Memory B cell (primary cell): ENCODE measurements around the gene CHMP2A.
"Not testable (repeated sequence)": the region's sequence is repeated elsewhere in the genome, so short reads cannot be mapped to it uniquely, and the experiment has no call there.

Experiments used
- ATAC-seq: fragments of 150-1000 bp; cut with Tn5 transposase; 2 replicates; pipeline ENCODE4 v1.10.0; 2021; ENCODE audit warnings: low read depth, mild to moderate bottlenecking, moderate library complexity
- DNase-seq, 2 donors: peaks; one replicate each; pipeline ENCODE4 v3.0.0; 2022; ENCODE audit warnings: low spot score in 2 of 2
- H3K27ac Mint-ChIP-seq: one replicate; pipeline ENCODE4 v1.8.0; 2022; ENCODE audit warnings: mild to moderate bottlenecking, moderate library complexity, mixed read lengths
- H3K27me3 Mint-ChIP-seq: one replicate; pipeline ENCODE4 v1.8.0; 2022; ENCODE audit warnings: mixed read lengths
- H3K36me3 Mint-ChIP-seq: one replicate; pipeline ENCODE4 v1.8.0; 2022; ENCODE audit warnings: mild to moderate bottlenecking, mixed read lengths
- H3K4me1 Mint-ChIP-seq: one replicate; pipeline ENCODE4 v1.8.0; 2022; ENCODE audit warnings: mixed read lengths
- H3K4me3 Mint-ChIP-seq: one replicate; pipeline ENCODE4 v1.8.0; 2022; ENCODE audit warnings: mild to moderate bottlenecking, moderate library complexity, mixed read lengths
- H3K9me3 Mint-ChIP-seq: one replicate; pipeline ENCODE4 v1.8.0; 2022; ENCODE audit warnings: mixed read lengths

Gene CHMP2A

GRCh38 chr19:58554494-58555368, at the start of gene CHMP2A:
CHMP2A (minus strand) TSS chr19:58555105; CDS start chr19:58554212, 893 bp downstream.
- Mint-ChIP-seq H3K27ac (peak within 1 kb of the TSS; percentile 99), H3K27me3 (no peaks in the 10 kb centered on the region), H3K36me3 (peaks cover 30% of the 10 kb centered on the region), H3K9me3 (no peaks in the 10 kb centered on the region), H3K4me3 (peak within 1 kb of the TSS; percentile 99), H3K4me1 (peaks cover 51% of the 10 kb centered on the region)
- peak; percentile 95 to 97 for DNase-seq
- ATAC-seq, result peak; percentile 47

- ATAC-seq, result no peak
- Mint-ChIP-seq H3K36me3 (peaks cover 11% of the 10 kb centered on the region), H3K27me3 (no peaks in the 10 kb centered on the region), H3K9me3 (no peaks in the 10 kb centered on the region), H3K27ac (no peak overlapping the region), H3K4me3 (no peak overlapping the region), H3K4me1 (peaks cover 5% of the 10 kb centered on the region)
- no peak for DNase-seq
Observed at GRCh38 chr19:58586133-58586765, 31.3 kb upstream of the CHMP2A start.

GRCh38 chr19:58585442-58586132, 30.7 kb upstream of the CHMP2A start:
- ATAC-seq, result no peak
- DNase-seq, result no peak
- H3K36me3 Mint-ChIP-seq, result peaks cover 12% of the 10 kb centered on the region
- H3K4me3 Mint-ChIP-seq, result no peak overlapping the region
- no peak overlapping the region for H3K27ac Mint-ChIP-seq
- H3K4me1 Mint-ChIP-seq, result peaks cover 9% of the 10 kb centered on the region
- H3K9me3 Mint-ChIP-seq, result no peaks in the 10 kb centered on the region
- no peaks in the 10 kb centered on the region for H3K27me3 Mint-ChIP-seq

- no peak for DNase-seq
- no peak for ATAC-seq
- no peaks in the 10 kb centered on the region for H3K9me3 Mint-ChIP-seq
- peaks cover 9% of the 10 kb centered on the region for H3K4me1 Mint-ChIP-seq
- H3K36me3 Mint-ChIP-seq, result peaks cover 12% of the 10 kb centered on the region
- H3K27me3 Mint-ChIP-seq, result no peaks in the 10 kb centered on the region
- no peak overlapping the region for H3K4me3 Mint-ChIP-seq
- peak overlapping the region; percentile 58 for H3K27ac Mint-ChIP-seq
Observed at GRCh38 chr19:58584498-58585441, 29.9 kb upstream of the CHMP2A start.

- Mint-ChIP-seq H3K27ac (no peak overlapping the region), H3K36me3 (peaks cover 12% of the 10 kb centered on the region), H3K4me3 (no peak overlapping the region), H3K4me1 (peaks cover 22% of the 10 kb centered on the region), H3K27me3 (no peaks in the 10 kb centered on the region), H3K9me3 (no peaks in the 10 kb centered on the region)
- ATAC-seq (no peak), DNase-seq (no peak)
Observed at GRCh38 chr19:58582985-58583384, 28.1 kb upstream of the CHMP2A start.

- Mint-ChIP-seq H3K4me1 (peaks cover 24% of the 10 kb centered on the region), H3K27me3 (no peaks in the 10 kb centered on the region), H3K4me3 (no peak overlapping the region), H3K9me3 (no peaks in the 10 kb centered on the region), H3K36me3 (peaks cover 12% of the 10 kb centered on the region), H3K27ac (peak overlapping the region; percentile 31)
- ATAC-seq, result peak; percentile 96
- peak; percentile 86 to 90 for DNase-seq
Observed at GRCh38 chr19:58581227-58582141, 26.6 kb upstream of the CHMP2A start.

GRCh38 chr19:58579473-58580142, 24.7 kb upstream of the CHMP2A start:
- H3K9me3 Mint-ChIP-seq, result no peaks in the 10 kb centered on the region
- H3K36me3 Mint-ChIP-seq, result peaks cover 12% of the 10 kb centered on the region
- H3K27ac Mint-ChIP-seq, result peak overlapping the region; percentile 63

GRCh38 chr19:58578012-58578925, 23.4 kb upstream of the CHMP2A start:
- Mint-ChIP-seq H3K4me1 (peaks cover 35% of the 10 kb centered on the region), H3K9me3 (peaks cover 2% of the 10 kb centered on the region), H3K27me3 (no peaks in the 10 kb centered on the region), H3K36me3 (peaks cover 12% of the 10 kb centered on the region), H3K4me3 (no peak overlapping the region), H3K27ac (peak overlapping the region; percentile 63)
- no peak for ATAC-seq
- DNase-seq, result no peak

More at GRCh38 chr19:58579473-58580142, 24.7 kb upstream of the CHMP2A start:
- Mint-ChIP-seq H3K4me1 (peaks cover 27% of the 10 kb centered on the region), H3K27me3 (no peaks in the 10 kb centered on the region), H3K4me3 (no peak overlapping the region)
- DNase-seq, result no peak
- ATAC-seq, result no peak

- not testable (repeated sequence) for DNase-seq, ATAC-seq, H3K4me3 Mint-ChIP-seq, H3K27me3 Mint-ChIP-seq, H3K36me3 Mint-ChIP-seq, H3K9me3 Mint-ChIP-seq
- peak overlapping the region; percentile 31 for H3K27ac Mint-ChIP-seq
- peaks cover 35% of the 10 kb centered on the region for H3K4me1 Mint-ChIP-seq
Observed at GRCh38 chr19:58577581-58577980, 22.7 kb upstream of the CHMP2A start.

- H3K4me1 Mint-ChIP-seq, result peaks cover 37% of the 10 kb centered on the region
- peaks cover 2% of the 10 kb centered on the region for H3K9me3 Mint-ChIP-seq
- ATAC-seq, result peak; percentile 37
Observed at GRCh38 chr19:58575183-58576041, 20.5 kb upstream of the CHMP2A start.

More at GRCh38 chr19:58575183-58576041, 20.5 kb upstream of the CHMP2A start:
- Mint-ChIP-seq H3K27me3 (no peaks in the 10 kb centered on the region), H3K36me3 (peaks cover 3% of the 10 kb centered on the region), H3K4me3 (peak overlapping the region; percentile 91), H3K27ac (peak overlapping the region; percentile 99)
- DNase-seq, result peak; percentile 66 to 75
